GM12878 (cell line): Measurements from ENCODE around the gene SPATA16. TPM values are rescaled to one million over a fixed set of nuclear protein-coding genes. Genes with fewer than 3 reads are reported as not detected.

Experiments used
- CBFB ChIP-seq: IDR thresholded peaks from 2 replicates; pipeline ENCODE4 v1.6.1; 2016; ENCODE audit warnings: antibody characterized with exemption, low read depth
- CBX3 ChIP-seq: fragments of 200-600 bp; sonication (generic); IDR thresholded peaks from 2 replicates; pipeline ENCODE4 v1.6.1; 2016; ENCODE audit warnings: low read depth, borderline replicate concordance
- FOXK2 ChIP-seq: fragments of 450-650 bp; IDR thresholded peaks from 2 replicates; pipeline ENCODE4 v1.6.1; 2017; ENCODE audit warnings: mild to moderate bottlenecking, moderate library complexity
- MEF2A ChIP-seq: IDR thresholded peaks from 2 replicates; pipeline ENCODE4 v1.6.1; 2011; ENCODE audit warnings: low read depth, mild to moderate bottlenecking, low read length, moderate library complexity; ENCODE audit not compliant: insufficient read depth
- polyA plus RNA-seq, 11 experiments: library from polyadenylated mRNA; depleted of rRNA in 4 of 11; unstranded in 6 of 11; stranded (reverse) in 5 of 11; fragments of >200 nt; fragmentation: Nextera tagmentation in 4 of 11; fragmentation: Illumina TruSeq in 1 of 11; extraction: Ambion mirVana in 4 of 11; extraction: Trizol in 1 of 11; gene quantifications; 1 replicate in 1 of 11; 2 replicates in 10 of 11; pipeline versions ENCODE4 v1.2.1 to v1.2.3, GENCODE V29; 2011 to 2016; ENCODE audit warnings: inconsistent platforms in 2 of 11, missing spikeins in 2 of 11, low read depth in 1 of 11
- total RNA-seq, 4 experiments: library from RNA; depleted of rRNA in 3 of 4; stranded (reverse); fragments of >200 nt in 3 of 4; fragmentation: Illumina TruSeq in 1 of 4; extraction: Trizol in 1 of 4; gene quantifications; 2 replicates each; pipeline versions ENCODE4 v1.2.1 to v1.2.3, GENCODE V29; 2013 to 2021
- TF ChIP-seq, protein P1 (sequence below): fragments of 450-650 bp; IDR thresholded peaks from 2 replicates; pipeline ENCODE4 v1.6.1; 2017; ENCODE audit warnings: mild to moderate bottlenecking, moderate library complexity
- TF ChIP-seq, protein P2 (sequence below), 3 experiments: IDR thresholded peaks in 2 of 3; conservative IDR thresholded peaks in 1 of 3; 2 replicates each; pipeline ENCODE4 v1.5.1; 2011; ENCODE audit warnings: low read depth in 3 of 3, low read length in 3 of 3, mild to moderate bottlenecking in 3 of 3, control low read depth in 2 of 3, moderate library complexity in 2 of 3, inconsistent platforms in 1 of 3, mixed read lengths in 1 of 3; ENCODE audit not compliant: control insufficient read depth in 2 of 3, insufficient read depth in 1 of 3; ENCODE audit errors: extremely low read depth in 1 of 3

The SPATA16 gene
- total and polyA plus RNA-seq, 10 of the 15 experiments (the other 5 are each of a cell fraction or from before 2014, with no cell fraction given), result 0.04 TPM; not detected in 9

DNA sequence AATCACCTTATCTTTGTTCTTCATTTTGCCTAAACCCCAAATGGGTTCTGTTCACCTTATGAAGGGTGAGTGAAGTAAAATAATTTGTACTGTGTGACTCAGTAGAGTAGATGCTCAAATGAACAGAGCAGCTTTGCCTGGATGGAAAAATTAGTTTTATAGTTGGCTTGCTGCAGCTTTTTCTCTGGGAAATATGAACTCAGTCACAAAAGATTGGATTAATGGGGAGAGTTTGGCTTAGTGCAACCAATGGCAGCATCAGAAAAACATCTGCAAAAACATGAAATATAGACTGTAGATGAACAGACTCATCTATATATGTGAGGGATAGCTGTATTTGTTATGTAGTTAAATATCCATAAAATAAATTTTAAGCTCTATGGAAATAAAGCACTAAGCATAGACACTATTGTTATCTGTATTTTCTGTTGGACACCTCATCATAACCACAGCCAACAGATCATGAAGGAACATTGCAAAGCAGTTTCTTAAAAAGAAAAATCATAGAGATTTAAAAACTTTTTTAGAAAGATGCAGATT is 209.2 kb downstream of the SPATA16 start (continued):
- TF ChIP-seq, protein P1, sequence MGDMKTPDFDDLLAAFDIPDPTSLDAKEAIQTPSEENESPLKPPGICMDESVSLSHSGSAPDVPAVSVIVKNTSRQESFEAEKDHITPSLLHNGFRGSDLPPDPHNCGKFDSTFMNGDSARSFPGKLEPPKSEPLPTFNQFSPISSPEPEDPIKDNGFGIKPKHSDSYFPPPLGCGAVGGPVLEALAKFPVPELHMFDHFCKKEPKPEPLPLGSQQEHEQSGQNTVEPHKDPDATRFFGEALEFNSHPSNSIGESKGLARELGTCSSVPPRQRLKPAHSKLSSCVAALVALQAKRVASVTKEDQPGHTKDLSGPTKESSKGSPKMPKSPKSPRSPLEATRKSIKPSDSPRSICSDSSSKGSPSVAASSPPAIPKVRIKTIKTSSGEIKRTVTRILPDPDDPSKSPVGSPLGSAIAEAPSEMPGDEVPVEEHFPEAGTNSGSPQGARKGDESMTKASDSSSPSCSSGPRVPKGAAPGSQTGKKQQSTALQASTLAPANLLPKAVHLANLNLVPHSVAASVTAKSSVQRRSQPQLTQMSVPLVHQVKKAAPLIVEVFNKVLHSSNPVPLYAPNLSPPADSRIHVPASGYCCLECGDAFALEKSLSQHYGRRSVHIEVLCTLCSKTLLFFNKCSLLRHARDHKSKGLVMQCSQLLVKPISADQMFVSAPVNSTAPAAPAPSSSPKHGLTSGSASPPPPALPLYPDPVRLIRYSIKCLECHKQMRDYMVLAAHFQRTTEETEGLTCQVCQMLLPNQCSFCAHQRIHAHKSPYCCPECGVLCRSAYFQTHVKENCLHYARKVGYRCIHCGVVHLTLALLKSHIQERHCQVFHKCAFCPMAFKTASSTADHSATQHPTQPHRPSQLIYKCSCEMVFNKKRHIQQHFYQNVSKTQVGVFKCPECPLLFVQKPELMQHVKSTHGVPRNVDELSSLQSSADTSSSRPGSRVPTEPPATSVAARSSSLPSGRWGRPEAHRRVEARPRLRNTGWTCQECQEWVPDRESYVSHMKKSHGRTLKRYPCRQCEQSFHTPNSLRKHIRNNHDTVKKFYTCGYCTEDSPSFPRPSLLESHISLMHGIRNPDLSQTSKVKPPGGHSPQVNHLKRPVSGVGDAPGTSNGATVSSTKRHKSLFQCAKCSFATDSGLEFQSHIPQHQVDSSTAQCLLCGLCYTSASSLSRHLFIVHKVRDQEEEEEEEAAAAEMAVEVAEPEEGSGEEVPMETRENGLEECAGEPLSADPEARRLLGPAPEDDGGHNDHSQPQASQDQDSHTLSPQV, result no peak
- no peak for TF ChIP-seq MEF2A
- no peak for TF ChIP-seq CBFB
- TF ChIP-seq FOXK2, result no peak
- TF ChIP-seq CBX3, result no peak
- TF ChIP-seq, protein P2, sequence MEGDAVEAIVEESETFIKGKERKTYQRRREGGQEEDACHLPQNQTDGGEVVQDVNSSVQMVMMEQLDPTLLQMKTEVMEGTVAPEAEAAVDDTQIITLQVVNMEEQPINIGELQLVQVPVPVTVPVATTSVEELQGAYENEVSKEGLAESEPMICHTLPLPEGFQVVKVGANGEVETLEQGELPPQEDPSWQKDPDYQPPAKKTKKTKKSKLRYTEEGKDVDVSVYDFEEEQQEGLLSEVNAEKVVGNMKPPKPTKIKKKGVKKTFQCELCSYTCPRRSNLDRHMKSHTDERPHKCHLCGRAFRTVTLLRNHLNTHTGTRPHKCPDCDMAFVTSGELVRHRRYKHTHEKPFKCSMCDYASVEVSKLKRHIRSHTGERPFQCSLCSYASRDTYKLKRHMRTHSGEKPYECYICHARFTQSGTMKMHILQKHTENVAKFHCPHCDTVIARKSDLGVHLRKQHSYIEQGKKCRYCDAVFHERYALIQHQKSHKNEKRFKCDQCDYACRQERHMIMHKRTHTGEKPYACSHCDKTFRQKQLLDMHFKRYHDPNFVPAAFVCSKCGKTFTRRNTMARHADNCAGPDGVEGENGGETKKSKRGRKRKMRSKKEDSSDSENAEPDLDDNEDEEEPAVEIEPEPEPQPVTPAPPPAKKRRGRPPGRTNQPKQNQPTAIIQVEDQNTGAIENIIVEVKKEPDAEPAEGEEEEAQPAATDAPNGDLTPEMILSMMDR (IDR thresholded peaks at IDR 0.05 in 2 of 3, conservative IDR thresholded peaks at IDR 0.05 in 1 of 3; ENCODE audit: control insufficient read depth in 2 of 3, extremely low read depth in 1 of 3, insufficient read depth in 1 of 3, low read depth in 3 of 3, low read length in 3 of 3), result no peak
